ENCODE results near the gene COL16A1.

COL16A1 gene

DNA sequence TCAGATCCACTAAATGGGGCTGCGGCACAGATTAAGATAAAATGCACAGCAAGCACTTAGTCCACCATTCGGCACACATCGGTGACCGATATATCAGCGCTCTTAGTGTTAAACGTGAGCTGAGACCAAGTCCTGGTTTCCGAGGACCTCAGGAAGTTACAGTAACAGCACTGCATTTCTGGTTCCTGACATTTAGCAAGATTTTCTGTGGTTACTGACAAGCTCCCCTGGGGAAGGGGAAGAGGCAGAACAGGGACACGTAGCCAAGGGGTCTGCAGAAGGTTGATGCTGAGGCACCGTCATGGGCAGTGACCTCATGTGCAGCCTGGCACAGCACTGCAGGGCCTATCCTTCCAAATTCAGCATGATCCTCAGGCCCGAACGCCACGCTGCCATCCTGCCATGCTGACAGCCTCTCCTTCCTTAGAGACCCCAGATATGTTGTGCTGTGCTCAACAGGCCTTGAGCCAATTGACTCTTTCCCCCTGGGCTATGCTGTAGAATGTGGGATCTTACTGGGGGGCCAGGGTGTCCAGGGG, 45.8 kb downstream of the COL16A1 start:
- no peak for TF ChIP-seq CTCF (IDR thresholded peaks at IDR 0.05; ENCODE audit: extremely low read depth, missing control alignments)
- DNase-seq (ENCODE audit: low spot score): no peak

DNA sequence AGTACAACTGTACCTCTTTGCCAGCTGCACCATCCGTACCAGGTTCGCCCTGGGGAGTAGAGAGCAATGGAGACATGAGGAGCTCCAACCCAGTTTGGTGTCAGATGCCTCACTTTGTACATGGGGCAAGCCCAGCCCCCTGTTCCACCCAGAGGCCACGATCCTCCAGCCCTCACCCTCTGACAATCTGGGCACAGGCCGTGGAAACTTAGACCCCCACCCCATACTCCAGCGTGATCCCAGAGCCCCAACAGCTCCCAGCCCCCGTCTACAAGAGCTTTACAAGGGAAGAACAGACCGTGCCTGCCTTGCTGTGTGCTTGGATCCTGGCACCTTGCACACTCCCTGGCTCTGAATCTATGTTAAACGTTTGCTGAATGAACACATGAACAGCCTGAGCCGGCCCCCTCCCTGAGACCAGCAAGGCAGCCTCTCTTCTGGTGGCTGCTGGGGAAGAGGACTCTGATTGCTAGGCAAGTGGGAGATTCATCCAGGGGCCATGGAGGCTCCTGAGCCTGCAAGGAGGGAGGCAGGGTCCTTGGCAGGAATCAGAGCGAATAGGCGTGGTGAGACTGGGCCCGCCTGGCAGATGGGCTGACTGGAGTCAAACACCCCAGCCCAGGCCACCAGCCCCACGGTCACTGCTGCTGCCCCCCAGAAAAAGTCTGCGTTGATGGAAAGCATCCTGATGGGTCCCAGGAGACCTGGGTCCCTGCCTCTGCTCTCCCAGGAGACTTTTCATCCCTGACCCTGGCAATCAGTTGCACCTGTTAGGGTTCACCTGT, 46.6 kb downstream of the COL16A1 start:
- TF ChIP-seq CTCF (IDR thresholded peaks at IDR 0.05; ENCODE audit: extremely low read depth, missing control alignments): no peak
- DNase-seq (ENCODE audit: low spot score): no peak

DNA sequence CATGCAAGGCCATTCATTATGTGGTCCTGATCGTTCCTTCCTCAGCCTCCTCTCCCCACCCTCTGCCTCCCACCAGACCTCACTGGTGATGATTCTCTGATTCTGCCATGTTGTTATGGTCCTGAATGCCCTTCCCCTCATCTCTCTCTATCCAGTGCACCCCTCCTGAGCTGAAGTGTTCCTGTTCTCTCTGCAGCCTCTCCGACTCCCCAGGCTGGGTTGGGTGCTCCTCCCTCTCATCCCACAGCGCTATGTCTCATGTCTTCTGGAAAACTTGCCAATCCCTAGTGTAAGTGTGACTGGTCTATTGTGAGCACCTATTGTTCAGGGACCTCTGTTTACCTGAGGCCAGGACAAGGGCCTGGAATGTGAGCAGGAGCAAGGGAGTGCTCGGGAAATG, 48.1 kb downstream of the COL16A1 start:
- no peak for TF ChIP-seq CTCF (IDR thresholded peaks at IDR 0.05; ENCODE audit: extremely low read depth, missing control alignments)
- DNase-seq (ENCODE audit: low spot score): no peak

- DNase-seq (ENCODE audit: low spot score): no peak
- no peak for TF ChIP-seq CTCF (IDR thresholded peaks at IDR 0.05; ENCODE audit: extremely low read depth, missing control alignments)
Observed at GRCh38 chr1:31655104-31655503, 48.7 kb downstream of the COL16A1 start.

DNA sequence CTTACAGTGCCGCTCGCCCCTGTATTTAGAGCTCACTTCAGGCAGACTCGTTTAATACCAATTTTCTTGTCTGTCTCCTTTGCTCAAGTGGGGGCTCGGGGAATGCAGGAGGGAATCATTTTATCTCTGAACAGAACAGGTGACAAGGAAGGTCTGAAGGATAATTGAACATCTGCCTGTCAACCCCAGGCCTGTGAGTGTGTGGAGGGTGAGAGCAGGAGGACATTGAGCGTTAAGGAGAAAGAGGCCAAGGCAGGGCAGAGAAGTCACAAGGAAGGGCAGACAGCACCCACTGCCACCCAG, 49.4 kb downstream of the COL16A1 start:
- no peak for TF ChIP-seq CTCF (IDR thresholded peaks at IDR 0.05; ENCODE audit: extremely low read depth, missing control alignments)
- DNase-seq (ENCODE audit: low spot score): no peak

DNA sequence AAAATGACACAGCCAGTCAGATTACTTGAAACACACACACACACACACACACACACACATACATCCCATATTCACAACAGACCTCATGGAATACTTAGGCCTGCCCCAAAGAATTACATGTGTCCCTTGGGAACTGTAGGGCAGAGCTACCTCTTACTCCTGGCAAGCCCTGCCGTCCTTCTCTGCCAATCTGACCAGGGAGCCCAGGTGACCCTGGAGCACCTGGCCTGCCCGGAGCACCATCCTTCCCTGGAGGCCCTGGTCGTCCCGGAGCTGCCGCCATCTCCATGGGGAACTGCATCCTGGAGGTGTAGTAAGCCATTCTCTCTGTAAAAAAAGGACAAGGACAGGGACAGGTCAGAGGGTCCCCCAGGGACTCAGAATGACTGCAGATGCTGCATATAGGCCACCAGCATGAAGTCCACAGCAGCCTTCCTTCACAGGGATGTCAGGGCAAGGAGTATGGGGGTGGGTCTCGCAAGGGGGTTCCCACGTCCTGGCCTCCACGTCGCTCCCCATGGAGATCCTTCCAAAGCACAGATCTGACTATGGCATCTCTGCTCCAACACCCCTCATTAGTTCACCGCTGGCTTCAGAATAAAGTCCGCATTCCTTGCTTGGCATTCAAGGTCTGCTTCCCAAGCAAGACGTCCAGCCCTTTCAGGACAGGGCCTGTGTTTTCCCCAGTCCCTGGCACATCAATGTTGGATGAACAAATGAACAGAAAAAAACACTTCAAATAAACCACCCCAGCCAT, 49.9 kb downstream of the COL16A1 start:
- no peak for TF ChIP-seq CTCF (IDR thresholded peaks at IDR 0.05; ENCODE audit: extremely low read depth, missing control alignments)
- DNase-seq (ENCODE audit: low spot score): no peak

DNA sequence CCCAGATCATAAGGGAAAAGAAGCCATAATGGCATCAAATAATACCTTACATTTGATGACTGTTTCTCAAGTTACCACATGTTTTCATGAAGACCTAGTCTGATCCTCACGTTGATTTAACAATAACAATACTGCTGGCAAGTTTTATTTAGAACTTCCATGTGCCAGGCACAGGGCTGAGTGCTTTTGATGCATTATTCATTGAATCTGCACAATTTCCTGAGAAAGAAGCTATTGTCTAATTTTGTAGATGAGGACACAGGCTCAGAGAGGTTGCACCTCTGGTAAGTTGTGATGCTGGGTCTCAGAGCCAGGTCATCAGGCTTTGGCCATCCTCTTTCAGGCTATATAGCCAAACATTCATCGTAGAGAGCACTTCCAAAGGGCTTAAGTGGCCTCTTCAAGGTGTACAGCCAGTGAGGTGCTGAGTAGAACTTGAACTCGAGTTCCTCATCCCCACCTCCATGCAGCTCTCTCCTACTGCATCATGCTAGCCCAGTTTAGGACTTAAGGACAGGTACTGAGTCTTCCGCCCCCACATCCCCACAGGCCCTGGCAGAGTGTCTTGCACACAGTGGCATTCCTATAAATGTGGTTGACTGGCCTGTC, 50.8 kb downstream of the COL16A1 start:
- no peak for TF ChIP-seq CTCF (IDR thresholded peaks at IDR 0.05; ENCODE audit: extremely low read depth, missing control alignments)
- DNase-seq (ENCODE audit: low spot score): no peak

Data from GM20000 (cell line).